ENCODE data around the gene GJB2. TPM values are rescaled to one million over a fixed set of nuclear protein-coding genes. Genes with fewer than 3 reads are reported as not detected.

Gene GJB2
- polyA plus RNA-seq, 1 donor (not counting 4 experiments of a cell fraction or from before 2014, with no cell fraction given), result 374 TPM

DNA sequence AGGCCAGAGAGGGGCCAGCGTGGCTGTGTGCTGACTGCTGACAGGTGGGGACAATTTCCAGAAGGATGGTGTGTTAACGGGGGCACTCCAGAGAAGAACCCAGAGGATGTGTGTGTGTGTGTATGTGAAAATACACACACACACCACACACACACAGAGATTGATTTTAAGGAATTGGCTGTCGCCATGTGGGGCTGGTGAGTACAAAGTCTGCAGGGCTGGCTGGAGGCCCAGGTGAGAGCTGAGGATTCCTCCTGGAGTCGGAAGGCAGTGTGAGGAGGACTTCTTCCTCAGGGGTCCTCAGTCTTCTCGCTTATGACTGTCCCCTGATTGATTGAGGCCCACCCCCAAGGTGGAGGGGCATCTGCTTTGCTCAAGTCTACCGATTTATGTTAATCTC lies 47.0 kb upstream of the GJB2 start:
- Histone ChIP-seq H3K9me3 (ENCODE audit: control insufficient read depth, low read depth, low read length) (no peaks in the 10 kb centered on the region), H3K9me1 (ENCODE audit: control insufficient read depth, extremely low read depth, insufficient read depth, low read length) (no peaks in the 10 kb centered on the region), H3K36me3 (ENCODE audit: control insufficient read depth in 2 of 2, extremely low read depth in 1 of 2, insufficient read depth in 2 of 2, low read length in 2 of 2) (no peaks in the 10 kb centered on the region), H3K27me3 (ENCODE audit: control insufficient read depth, extremely low read depth, insufficient read depth, low read length) (no peaks in the 10 kb centered on the region), H4K20me1 (ENCODE audit: control insufficient read depth, extremely low read depth, insufficient read depth, low read length) (no peaks in the 10 kb centered on the region), H3K27ac (ENCODE audit: control insufficient read depth, insufficient read depth, low read length) (no peak overlapping the region), H3K79me2 (ENCODE audit: control insufficient read depth, insufficient read depth, low read length) (no peaks in the 10 kb centered on the region), H2AFZ (ENCODE audit: control insufficient read depth, low read length) (no peak overlapping the region), H3K4me1 (ENCODE audit: control insufficient read depth, extremely low read depth, insufficient read depth, low read length) (no peaks in the 10 kb centered on the region), H3K9ac (ENCODE audit: control insufficient read depth, extremely low read depth, insufficient read depth, low read length) (no peak overlapping the region), H3K4me2 (ENCODE audit: control insufficient read depth, extremely low read depth, insufficient read depth, low read depth, low read length) (no peak overlapping the region), H3K4me3 (ENCODE audit: control insufficient read depth in 2 of 3, extremely low read depth in 1 of 3, insufficient read depth in 2 of 3, low read depth in 1 of 3, low read length in 3 of 3) (no peak overlapping the region)
- no peak for DNase-seq (ENCODE audit: low read depth, low spot score)
- FAIRE-seq, result no peak
- TF ChIP-seq, protein P1, sequence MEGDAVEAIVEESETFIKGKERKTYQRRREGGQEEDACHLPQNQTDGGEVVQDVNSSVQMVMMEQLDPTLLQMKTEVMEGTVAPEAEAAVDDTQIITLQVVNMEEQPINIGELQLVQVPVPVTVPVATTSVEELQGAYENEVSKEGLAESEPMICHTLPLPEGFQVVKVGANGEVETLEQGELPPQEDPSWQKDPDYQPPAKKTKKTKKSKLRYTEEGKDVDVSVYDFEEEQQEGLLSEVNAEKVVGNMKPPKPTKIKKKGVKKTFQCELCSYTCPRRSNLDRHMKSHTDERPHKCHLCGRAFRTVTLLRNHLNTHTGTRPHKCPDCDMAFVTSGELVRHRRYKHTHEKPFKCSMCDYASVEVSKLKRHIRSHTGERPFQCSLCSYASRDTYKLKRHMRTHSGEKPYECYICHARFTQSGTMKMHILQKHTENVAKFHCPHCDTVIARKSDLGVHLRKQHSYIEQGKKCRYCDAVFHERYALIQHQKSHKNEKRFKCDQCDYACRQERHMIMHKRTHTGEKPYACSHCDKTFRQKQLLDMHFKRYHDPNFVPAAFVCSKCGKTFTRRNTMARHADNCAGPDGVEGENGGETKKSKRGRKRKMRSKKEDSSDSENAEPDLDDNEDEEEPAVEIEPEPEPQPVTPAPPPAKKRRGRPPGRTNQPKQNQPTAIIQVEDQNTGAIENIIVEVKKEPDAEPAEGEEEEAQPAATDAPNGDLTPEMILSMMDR (optimal IDR thresholded peaks at IDR 0.05 in 1 of 3, IDR thresholded peaks at IDR 0.05 in 1 of 3, conservative IDR thresholded peaks at IDR 0.05 in 1 of 3; ENCODE audit: extremely low read depth in 1 of 3, insufficient read depth in 2 of 3, low read length in 3 of 3), result no peak
- TF ChIP-seq EZH2 (IDR thresholded peaks at IDR 0.05; ENCODE audit: low read length), result no peak
- dilution Hi-C loops (cut with MboI; ENCODE audit: extremely low pct_ligation_motif_present, low sequenced_read_pairs), result no loop called here

DNA sequence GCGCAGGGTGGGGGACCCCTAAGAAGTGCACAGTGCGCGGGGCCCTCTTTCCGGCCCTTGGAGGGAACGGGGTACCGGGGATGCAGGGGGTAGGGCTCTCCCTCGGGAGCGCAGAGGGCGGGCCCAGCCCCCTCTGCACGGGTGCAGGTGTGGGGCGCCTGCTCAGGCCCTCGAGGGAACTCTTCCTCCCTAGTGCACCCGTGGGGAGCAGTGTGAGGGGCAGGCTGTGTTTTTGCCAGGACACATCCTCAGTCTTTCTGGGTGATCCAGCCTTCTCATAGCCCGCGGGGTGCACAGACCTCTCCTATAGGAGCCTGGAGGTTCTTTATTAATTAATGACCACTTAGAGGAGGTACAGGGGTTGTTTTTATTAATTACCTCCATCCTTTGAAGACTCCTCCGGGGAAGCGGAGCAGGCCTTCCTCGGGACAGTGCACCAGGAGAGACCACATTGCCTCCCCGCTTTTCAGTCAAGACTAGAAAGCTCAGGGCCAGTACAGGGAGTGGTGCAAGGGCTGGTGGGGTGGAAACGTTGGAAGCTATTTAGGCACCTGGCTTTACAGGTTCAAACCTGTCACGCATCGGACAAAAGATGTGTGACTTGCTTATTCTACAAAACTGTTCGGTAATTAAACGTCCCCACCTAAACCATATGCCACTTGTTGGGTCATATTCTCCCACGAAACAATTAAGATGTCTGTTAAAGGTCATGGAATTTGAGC lies 40.0 kb upstream of the GJB2 start:
- Histone ChIP-seq H3K4me1 (ENCODE audit: control insufficient read depth, extremely low read depth, insufficient read depth, low read length) (peaks cover 6% of the 10 kb centered on the region), H3K9me1 (ENCODE audit: control insufficient read depth, extremely low read depth, insufficient read depth, low read length) (no peaks in the 10 kb centered on the region), H3K4me2 (ENCODE audit: control insufficient read depth, extremely low read depth, insufficient read depth, low read depth, low read length) (peak overlapping the region; percentile 70), H4K20me1 (ENCODE audit: control insufficient read depth, extremely low read depth, insufficient read depth, low read length) (no peaks in the 10 kb centered on the region), H3K27me3 (ENCODE audit: control insufficient read depth, extremely low read depth, insufficient read depth, low read length) (peaks cover 4% of the 10 kb centered on the region), H3K9ac (ENCODE audit: control insufficient read depth, extremely low read depth, insufficient read depth, low read length) (peak overlapping the region; percentile 57), H3K36me3 (ENCODE audit: control insufficient read depth in 2 of 2, extremely low read depth in 1 of 2, insufficient read depth in 2 of 2, low read length in 2 of 2) (no peaks in the 10 kb centered on the region), H2AFZ (ENCODE audit: control insufficient read depth, low read length) (no peak overlapping the region), H3K4me3 (ENCODE audit: control insufficient read depth in 2 of 3, extremely low read depth in 1 of 3, insufficient read depth in 2 of 3, low read depth in 1 of 3, low read length in 3 of 3) (peak overlapping the region in 2 of 3 experiments; percentile 31 to 45), H3K79me2 (ENCODE audit: control insufficient read depth, insufficient read depth, low read length) (no peaks in the 10 kb centered on the region), H3K9me3 (ENCODE audit: control insufficient read depth, low read depth, low read length) (no peaks in the 10 kb centered on the region), H3K27ac (ENCODE audit: control insufficient read depth, insufficient read depth, low read length) (no peak overlapping the region)
- DNase-seq (ENCODE audit: low read depth, low spot score) (no peak), FAIRE-seq (no peak)
- TF ChIP-seq, protein P1 (optimal IDR thresholded peaks at IDR 0.05 in 1 of 3, IDR thresholded peaks at IDR 0.05 in 1 of 3, conservative IDR thresholded peaks at IDR 0.05 in 1 of 3; ENCODE audit: extremely low read depth in 1 of 3, insufficient read depth in 2 of 3, low read length in 3 of 3), result no peak
- TF ChIP-seq EZH2 (IDR thresholded peaks at IDR 0.05; ENCODE audit: low read length), result no peak
- dilution Hi-C loops (cut with MboI; ENCODE audit: extremely low pct_ligation_motif_present, low sequenced_read_pairs), result no loop called here
